Measurements from ENCODE around the gene CD53.

CD53 gene

DNA sequence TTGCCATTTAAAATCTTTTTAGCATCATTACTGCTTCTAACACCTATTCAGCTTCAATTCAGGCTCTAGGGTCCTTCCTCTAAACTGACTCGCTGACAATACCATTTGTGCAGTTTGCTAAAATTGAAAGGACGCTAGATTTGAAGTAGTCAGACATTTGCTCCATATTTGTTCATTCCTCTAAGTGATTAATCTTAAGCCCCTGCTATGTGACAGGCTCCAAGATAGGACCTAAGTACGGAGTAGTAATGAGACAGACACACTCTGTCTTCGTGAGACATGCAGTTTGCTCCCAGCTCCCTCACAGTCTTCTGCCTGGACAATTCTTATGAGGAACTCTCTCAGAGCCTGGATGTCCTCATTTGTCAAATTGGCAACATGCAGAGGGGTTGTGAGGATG lies 26.1 kb upstream of the CD53 start:
- no CpG with 5 or more reads among the region's 4 CpGs for WGBS (ENCODE audit: extremely low coverage, insufficient coverage, insufficient read length)
- no peak overlapping the region for H2BK5ac ChIP-seq (ENCODE audit: low read depth, low read length, poor library complexity)
- no peaks in the 10 kb centered on the region for H3K79me2 ChIP-seq (ENCODE audit: control insufficient read depth, insufficient read depth, low read length, poor library complexity)
- H2BK120ac ChIP-seq (ENCODE audit: insufficient read depth, low read length, poor library complexity): no peak overlapping the region
- H3K4me2 ChIP-seq (ENCODE audit: low read length): no peak overlapping the region
- H3K4me1 ChIP-seq (ENCODE audit: control insufficient read depth in 1 of 2, insufficient read depth in 2 of 2, low read length in 2 of 2): no peaks in the 10 kb centered on the region
- H2AK5ac ChIP-seq (ENCODE audit: low read length): no peak overlapping the region
- DNase-seq: no peak
- H2BK12ac ChIP-seq (ENCODE audit: low read length): no peak overlapping the region
- no peak overlapping the region for H4K12ac ChIP-seq (ENCODE audit: low read depth, low read length)
- H3K4me3 ChIP-seq (ENCODE audit: low read depth, low read length): no peak overlapping the region
- H4K91ac ChIP-seq (ENCODE audit: low read depth, low read length): no peak overlapping the region
- H3K14ac ChIP-seq (ENCODE audit: low read length): no peak overlapping the region
- H3K23ac ChIP-seq (ENCODE audit: low read length): no peak overlapping the region
- no peak overlapping the region for H4K8ac ChIP-seq (ENCODE audit: low read depth, low read length)
- H3K27ac ChIP-seq (ENCODE audit: low read depth, low read length): no peak overlapping the region
- no peaks in the 10 kb centered on the region for H3K27me3 ChIP-seq (ENCODE audit: insufficient read depth, low read length)
- no peak overlapping the region for H3K4ac ChIP-seq (ENCODE audit: low read depth, low read length)
- no peaks in the 10 kb centered on the region for H3K79me1 ChIP-seq (ENCODE audit: low read length)
- H2AFZ ChIP-seq (ENCODE audit: insufficient read depth, low read length, poor library complexity): no peak overlapping the region
- H3K18ac ChIP-seq (ENCODE audit: low read length): no peak overlapping the region
- H3K9ac ChIP-seq (ENCODE audit: low read length): no peak overlapping the region
- no peaks in the 10 kb centered on the region for H3K36me3 ChIP-seq (ENCODE audit: control insufficient read depth in 1 of 2, insufficient read depth in 2 of 2, low read length in 2 of 2)
- no peaks in the 10 kb centered on the region for H3K9me3 ChIP-seq (ENCODE audit: insufficient read depth, low read depth, low read length)

DNA sequence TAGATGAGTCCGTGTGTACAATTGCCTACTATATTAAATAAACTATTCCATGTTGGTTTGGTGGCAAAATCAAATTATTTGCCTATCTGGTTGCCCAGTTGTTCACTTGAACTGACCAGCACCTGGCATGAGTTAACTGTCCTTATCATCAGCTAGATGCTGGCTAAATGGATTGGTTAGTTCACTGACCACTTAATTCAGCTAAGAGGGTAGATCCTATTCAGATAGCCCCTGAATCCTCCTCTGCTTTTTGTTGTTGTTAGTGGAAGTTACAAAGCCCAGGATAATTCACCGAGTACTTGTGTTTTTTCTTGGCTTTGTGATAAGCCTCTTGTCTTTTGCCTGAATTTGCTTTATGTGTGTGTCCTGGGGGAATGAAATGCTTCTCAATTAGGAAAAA lies 22.8 kb upstream of the CD53 start:
- Histone ChIP-seq H4K12ac (ENCODE audit: low read depth, low read length) (no peak overlapping the region), H2BK12ac (ENCODE audit: low read length) (no peak overlapping the region), H3K27ac (ENCODE audit: low read depth, low read length) (no peak overlapping the region), H2BK120ac (ENCODE audit: insufficient read depth, low read length, poor library complexity) (no peak overlapping the region), H3K23ac (ENCODE audit: low read length) (no peak overlapping the region), H2BK5ac (ENCODE audit: low read depth, low read length, poor library complexity) (no peak overlapping the region), H3K9ac (ENCODE audit: low read length) (no peak overlapping the region), H3K4me1 (ENCODE audit: control insufficient read depth in 1 of 2, insufficient read depth in 2 of 2, low read length in 2 of 2) (no peaks in the 10 kb centered on the region), H3K4ac (ENCODE audit: low read depth, low read length) (no peak overlapping the region), H3K27me3 (ENCODE audit: insufficient read depth, low read length) (no peaks in the 10 kb centered on the region), H3K14ac (ENCODE audit: low read length) (no peak overlapping the region), H2AK5ac (ENCODE audit: low read length) (no peak overlapping the region), H4K8ac (ENCODE audit: low read depth, low read length) (no peak overlapping the region), H3K9me3 (ENCODE audit: insufficient read depth, low read depth, low read length) (peaks cover 2% of the 10 kb centered on the region), H3K79me2 (ENCODE audit: control insufficient read depth, insufficient read depth, low read length, poor library complexity) (no peaks in the 10 kb centered on the region), H4K91ac (ENCODE audit: low read depth, low read length) (no peak overlapping the region), H3K18ac (ENCODE audit: low read length) (no peak overlapping the region), H3K4me2 (ENCODE audit: low read length) (no peak overlapping the region), H2AFZ (ENCODE audit: insufficient read depth, low read length, poor library complexity) (no peak overlapping the region), H3K79me1 (ENCODE audit: low read length) (no peaks in the 10 kb centered on the region), H3K36me3 (ENCODE audit: control insufficient read depth in 1 of 2, insufficient read depth in 2 of 2, low read length in 2 of 2) (no peaks in the 10 kb centered on the region), H3K4me3 (ENCODE audit: low read depth, low read length) (no peak overlapping the region)
- DNase-seq: no peak
- no CpG with 5 or more reads among the region's 2 CpGs for WGBS (ENCODE audit: extremely low coverage, insufficient coverage, insufficient read length)

DNA sequence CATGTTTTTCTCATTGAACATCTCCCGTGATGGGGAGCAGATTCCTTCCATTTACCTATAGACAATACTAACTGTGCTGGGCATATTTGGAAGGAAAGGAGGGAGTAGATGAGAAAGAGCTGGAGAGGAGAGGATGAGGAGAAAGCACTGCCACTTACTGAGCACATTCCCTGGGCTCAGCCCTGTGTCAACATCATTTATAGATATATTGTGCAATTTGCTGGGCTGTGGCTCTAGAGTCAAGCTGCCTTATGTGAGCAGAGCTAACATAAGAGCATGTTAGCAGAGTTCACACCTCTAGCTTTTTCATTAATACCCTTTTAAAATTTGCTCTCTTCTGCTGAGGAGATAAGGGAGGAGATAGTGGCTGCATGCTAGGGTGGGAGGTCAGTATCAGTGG lies 22.3 kb upstream of the CD53 start:
- WGBS (ENCODE audit: extremely low coverage, insufficient coverage, insufficient read length): no CpG with 5 or more reads among the region's 1 CpG
- H3K36me3 ChIP-seq (ENCODE audit: control insufficient read depth in 1 of 2, insufficient read depth in 2 of 2, low read length in 2 of 2): no peaks in the 10 kb centered on the region
- H3K4me1 ChIP-seq (ENCODE audit: control insufficient read depth in 1 of 2, insufficient read depth in 2 of 2, low read length in 2 of 2): no peaks in the 10 kb centered on the region
- H3K4me3 ChIP-seq (ENCODE audit: low read depth, low read length): no peak overlapping the region
- no peaks in the 10 kb centered on the region for H3K79me1 ChIP-seq (ENCODE audit: low read length)
- no peak overlapping the region for H2BK12ac ChIP-seq (ENCODE audit: low read length)
- H4K8ac ChIP-seq (ENCODE audit: low read depth, low read length): no peak overlapping the region
- H3K9ac ChIP-seq (ENCODE audit: low read length): no peak overlapping the region
- no peak overlapping the region for H3K18ac ChIP-seq (ENCODE audit: low read length)
- H2BK5ac ChIP-seq (ENCODE audit: low read depth, low read length, poor library complexity): no peak overlapping the region
- H3K79me2 ChIP-seq (ENCODE audit: control insufficient read depth, insufficient read depth, low read length, poor library complexity): no peaks in the 10 kb centered on the region
- no peak overlapping the region for H3K27ac ChIP-seq (ENCODE audit: low read depth, low read length)
- H3K27me3 ChIP-seq (ENCODE audit: insufficient read depth, low read length): no peaks in the 10 kb centered on the region
- H4K12ac ChIP-seq (ENCODE audit: low read depth, low read length): no peak overlapping the region
- H3K23ac ChIP-seq (ENCODE audit: low read length): no peak overlapping the region
- H2BK120ac ChIP-seq (ENCODE audit: insufficient read depth, low read length, poor library complexity): no peak overlapping the region
- no peak overlapping the region for H2AFZ ChIP-seq (ENCODE audit: insufficient read depth, low read length, poor library complexity)
- H3K4ac ChIP-seq (ENCODE audit: low read depth, low read length): no peak overlapping the region
- H4K91ac ChIP-seq (ENCODE audit: low read depth, low read length): no peak overlapping the region
- no peak for DNase-seq
- H3K14ac ChIP-seq (ENCODE audit: low read length): no peak overlapping the region
- H3K4me2 ChIP-seq (ENCODE audit: low read length): no peak overlapping the region
- H2AK5ac ChIP-seq (ENCODE audit: low read length): no peak overlapping the region
- peaks cover 2% of the 10 kb centered on the region for H3K9me3 ChIP-seq (ENCODE audit: insufficient read depth, low read depth, low read length)

DNA sequence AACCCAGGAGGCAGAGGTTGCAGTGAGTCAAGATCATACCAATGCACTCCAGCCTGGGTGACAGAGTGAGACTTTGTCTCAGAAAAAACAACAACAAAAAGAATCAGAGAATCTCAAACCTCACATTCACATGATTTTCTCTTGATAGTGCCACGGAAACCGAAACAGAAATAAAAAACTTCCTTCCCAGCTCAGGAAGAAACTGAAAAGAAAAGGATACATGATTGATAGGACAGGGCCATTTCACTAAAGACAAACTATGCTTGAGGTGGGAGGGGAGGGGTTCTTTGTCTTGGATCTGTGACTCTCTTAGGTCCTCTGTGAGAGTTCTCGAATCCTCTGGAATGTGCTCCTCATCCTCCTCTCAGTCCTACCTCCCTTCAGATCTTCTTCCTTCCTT lies 19.8 kb upstream of the CD53 start:
- no peak for DNase-seq
- H3K9ac ChIP-seq (ENCODE audit: low read length): no peak overlapping the region
- H3K4ac ChIP-seq (ENCODE audit: low read depth, low read length): no peak overlapping the region
- H3K79me2 ChIP-seq (ENCODE audit: control insufficient read depth, insufficient read depth, low read length, poor library complexity): no peaks in the 10 kb centered on the region
- H2BK120ac ChIP-seq (ENCODE audit: insufficient read depth, low read length, poor library complexity): no peak overlapping the region
- no peak overlapping the region for H3K27ac ChIP-seq (ENCODE audit: low read depth, low read length)
- no peak overlapping the region for H3K14ac ChIP-seq (ENCODE audit: low read length)
- H2AFZ ChIP-seq (ENCODE audit: insufficient read depth, low read length, poor library complexity): no peak overlapping the region
- WGBS (ENCODE audit: extremely low coverage, insufficient coverage, insufficient read length): no CpG with 5 or more reads among the region's 3 CpGs
- H3K18ac ChIP-seq (ENCODE audit: low read length): no peak overlapping the region
- no peak overlapping the region for H3K23ac ChIP-seq (ENCODE audit: low read length)
- H3K4me1 ChIP-seq (ENCODE audit: control insufficient read depth in 1 of 2, insufficient read depth in 2 of 2, low read length in 2 of 2): no peaks in the 10 kb centered on the region
- H4K8ac ChIP-seq (ENCODE audit: low read depth, low read length): no peak overlapping the region
- H3K4me3 ChIP-seq (ENCODE audit: low read depth, low read length): no peak overlapping the region
- no peak overlapping the region for H2BK5ac ChIP-seq (ENCODE audit: low read depth, low read length, poor library complexity)
- no peak overlapping the region for H2AK5ac ChIP-seq (ENCODE audit: low read length)
- no peak overlapping the region for H2BK12ac ChIP-seq (ENCODE audit: low read length)
- peaks cover 2% of the 10 kb centered on the region for H3K9me3 ChIP-seq (ENCODE audit: insufficient read depth, low read depth, low read length)
- no peak overlapping the region for H4K91ac ChIP-seq (ENCODE audit: low read depth, low read length)
- H4K12ac ChIP-seq (ENCODE audit: low read depth, low read length): no peak overlapping the region
- H3K4me2 ChIP-seq (ENCODE audit: low read length): no peak overlapping the region
- no peaks in the 10 kb centered on the region for H3K27me3 ChIP-seq (ENCODE audit: insufficient read depth, low read length)
- no peaks in the 10 kb centered on the region for H3K36me3 ChIP-seq (ENCODE audit: control insufficient read depth in 1 of 2, insufficient read depth in 2 of 2, low read length in 2 of 2)
- H3K79me1 ChIP-seq (ENCODE audit: low read length): no peaks in the 10 kb centered on the region

All from trophoblast cell (in vitro differentiated cells and primary cell).